WTC11 (cell line): ENCODE results near the gene SH3PXD2A. TPM values are rescaled to one million over a fixed set of nuclear protein-coding genes. Genes with fewer than 3 reads are reported as not detected.

Experiments used
- ATAC-seq: fragments of 200-7000 bp; cut with Tn5 transposase; 2 replicates; pipeline ENCODE4 v1.10.0; 2021; ENCODE audit warnings: mild to moderate bottlenecking, moderate library complexity
- CTCF ChIA-PET: fragments of 300-600 bp; sonication (Branson Sonifier 250); formaldehyde crosslinking; loops from one replicate; lab custom pipeline; 2021; ENCODE audit warnings: antibody characterized with exemption; lab: Charles Lee
- POLR2A ChIA-PET: fragments of 350-600 bp; sonication (Branson Sonifier 250); formaldehyde crosslinking; loops from one replicate; lab custom pipeline; 2021; ENCODE audit warnings: antibody characterized with exemption; lab: Charles Lee
- DNase-seq: peaks from one replicate; pipeline ENCODE4 v3.0.0; 2021; ENCODE audit warnings: low spot score
- H3K27ac Mint-ChIP-seq: 2 replicates; pipeline ENCODE4 v1.8.0; 2021; ENCODE audit warnings: mixed read lengths
- H3K27me3 Mint-ChIP-seq: 2 replicates; pipeline ENCODE4 v1.8.0; 2021; ENCODE audit warnings: low read depth, mild to moderate bottlenecking, moderate library complexity, mixed read lengths
- H3K36me3 Mint-ChIP-seq: 2 replicates; pipeline ENCODE4 v1.8.0; 2021; ENCODE audit warnings: mixed read lengths
- H3K4me1 Mint-ChIP-seq: 2 replicates; pipeline ENCODE4 v1.8.0; 2022; ENCODE audit warnings: mixed read lengths
- H3K4me3 Mint-ChIP-seq: 2 replicates; pipeline ENCODE4 v1.8.0; 2021; ENCODE audit warnings: mild to moderate bottlenecking, moderate library complexity, mixed read lengths
- H3K9me3 Mint-ChIP-seq: 2 replicates; pipeline ENCODE4 v1.8.0; 2021; ENCODE audit warnings: mixed read lengths
- ATF1 ChIP-seq: sonication (generic); formaldehyde crosslinking; IDR thresholded peaks from 2 replicates; pipeline ENCODE4 v1.8.1; 2023; ENCODE audit warnings: mild to moderate bottlenecking, moderate library complexity, missing genetic modification reagents
- CREB1 ChIP-seq: sonication (generic); formaldehyde crosslinking; IDR thresholded peaks from 2 replicates; pipeline ENCODE4 v1.8.0; 2023; ENCODE audit warnings: mild to moderate bottlenecking, missing genetic modification reagents
- CREM ChIP-seq: sonication (generic); formaldehyde crosslinking; IDR thresholded peaks from 2 replicates; pipeline ENCODE4 v1.8.1; 2022; ENCODE audit warnings: mild to moderate bottlenecking, missing genetic modification reagents, moderate library complexity
- ESRRA ChIP-seq: sonication (generic); formaldehyde crosslinking; IDR thresholded peaks from 2 replicates; pipeline ENCODE4 v1.8.1; 2022; ENCODE audit warnings: mild to moderate bottlenecking, missing genetic modification reagents, borderline replicate concordance
- GABPB1 ChIP-seq: sonication (generic); formaldehyde crosslinking; IDR thresholded peaks from 2 replicates; pipeline ENCODE4 v1.8.1; 2023; ENCODE audit warnings: mild to moderate bottlenecking, missing genetic modification reagents
- HMGA2 ChIP-seq: fragments of 250-450 bp; sonication (Bioruptor Pico); IDR thresholded peaks from 2 replicates; pipeline ENCODE4 v1.4.0; 2021; ENCODE audit warnings: mild to moderate bottlenecking, moderate library complexity
- MLX ChIP-seq: sonication (generic); formaldehyde crosslinking; IDR thresholded peaks from 2 replicates; pipeline ENCODE4 v1.8.1; 2023; ENCODE audit warnings: mild to moderate bottlenecking, missing genetic modification reagents, moderate library complexity
- NFATC4 ChIP-seq: fragments of 250-450 bp; sonication (Bioruptor Pico); IDR thresholded peaks from 2 replicates; pipeline ENCODE4 v1.9.0; 2021; ENCODE audit warnings: mild to moderate bottlenecking
- NFE2L1 ChIP-seq: sonication (generic); formaldehyde crosslinking; IDR thresholded peaks from 2 replicates; pipeline ENCODE4 v1.8.1; 2023; ENCODE audit warnings: missing genetic modification reagents
- NR1H2 ChIP-seq: sonication (generic); formaldehyde crosslinking; IDR thresholded peaks from 2 replicates; pipeline ENCODE4 v1.9.0; 2021; ENCODE audit warnings: mild to moderate bottlenecking, moderate library complexity, missing genetic modification reagents
- RELA ChIP-seq: sonication (generic); formaldehyde crosslinking; IDR thresholded peaks from 2 replicates; pipeline ENCODE4 v1.8.1; 2022; ENCODE audit warnings: missing genetic modification reagents, mild to moderate bottlenecking, borderline replicate concordance
- SOX15 ChIP-seq: fragments of 250-450 bp; sonication (Bioruptor Pico); IDR thresholded peaks from 2 replicates; pipeline ENCODE4 v1.9.0; 2021; ENCODE audit warnings: mild to moderate bottlenecking
- USF2 ChIP-seq: sonication (generic); formaldehyde crosslinking; IDR thresholded peaks from 2 replicates; pipeline ENCODE4 v1.8.1; 2023; ENCODE audit warnings: mild to moderate bottlenecking, missing genetic modification reagents, moderate library complexity
- ZNF121 ChIP-seq: sonication (generic); formaldehyde crosslinking; IDR thresholded peaks from 2 replicates; pipeline ENCODE4 v1.8.0; 2023; ENCODE audit warnings: missing genetic modification reagents
- ZNF138 ChIP-seq: sonication (generic); formaldehyde crosslinking; conservative IDR thresholded peaks from 2 replicates; pipeline ENCODE4 v1.8.1; 2022; ENCODE audit warnings: mild to moderate bottlenecking, moderate library complexity, missing genetic modification reagents
- ZNF317 ChIP-seq: sonication (generic); formaldehyde crosslinking; IDR thresholded peaks from 2 replicates; pipeline ENCODE4 v1.8.1; 2023; ENCODE audit warnings: low read depth, mild to moderate bottlenecking, moderate library complexity, missing genetic modification reagents, borderline replicate concordance
- ZNF396 ChIP-seq: fragments of 250-450 bp; sonication (Bioruptor Pico); IDR thresholded peaks from 2 replicates; pipeline ENCODE4 v1.8.0; 2021; ENCODE audit warnings: mild to moderate bottlenecking, moderate library complexity, borderline replicate concordance
- ZNF423 ChIP-seq: fragments of 250-450 bp; sonication (Bioruptor Pico); IDR thresholded peaks from 2 replicates; pipeline ENCODE4 v2.1.2; 2022; ENCODE audit warnings: mild to moderate bottlenecking, moderate library complexity
- total RNA-seq: library from RNA; stranded (reverse); gene quantifications from 3 replicates; pipeline ENCODE4 v1.2.3, GENCODE V29; 2021
- TF ChIP-seq, protein P1 (sequence below): sonication (generic); formaldehyde crosslinking; IDR thresholded peaks from 2 replicates; pipeline ENCODE4 v1.8.0; 2022; ENCODE audit warnings: missing genetic modification reagents
- TF ChIP-seq, protein P2 (sequence below): sonication (generic); formaldehyde crosslinking; IDR thresholded peaks from 2 replicates; pipeline ENCODE4 v1.8.0; 2022; ENCODE audit warnings: mild to moderate bottlenecking, missing genetic modification reagents
- TF ChIP-seq, protein P3 (sequence below): sonication (generic); formaldehyde crosslinking; IDR thresholded peaks from 2 replicates; pipeline ENCODE4 v1.8.0; 2023; ENCODE audit warnings: missing genetic modification reagents, mild to moderate bottlenecking, borderline replicate concordance

SH3PXD2A gene
- total RNA-seq, 1 experiment from 2014 or later, result 15.7 TPM

GRCh38 chr10:103590744-103591291 lies 264.6 kb downstream of the SH3PXD2A start:
- Mint-ChIP-seq H3K36me3 (no peaks in the 10 kb centered on the region), H3K4me1 (peaks cover 5% of the 10 kb centered on the region), H3K27ac (peak overlapping the region; percentile 32; the same call in 1 of the 2 replicates), H3K4me3 (no peak overlapping the region), H3K27me3 (peaks cover 11% of the 10 kb centered on the region), H3K9me3 (peaks cover 6% of the 10 kb centered on the region; the same call in 1 of the 2 replicates)
- DNase-seq, result no peak
- no peak for ATAC-seq
- TF ChIP-seq SOX15 (no peak), ZNF423 (CRISPR knock-in tag) (no peak), ZNF138 (CRISPR knock-in tag) (no peak), USF2 (CRISPR knock-in tag) (no peak), CREB1 (CRISPR knock-in tag) (no peak), GABPB1 (CRISPR knock-in tag) (no peak), NR1H2 (no peak), ATF1 (no peak)
- TF ChIP-seq, protein P1, sequence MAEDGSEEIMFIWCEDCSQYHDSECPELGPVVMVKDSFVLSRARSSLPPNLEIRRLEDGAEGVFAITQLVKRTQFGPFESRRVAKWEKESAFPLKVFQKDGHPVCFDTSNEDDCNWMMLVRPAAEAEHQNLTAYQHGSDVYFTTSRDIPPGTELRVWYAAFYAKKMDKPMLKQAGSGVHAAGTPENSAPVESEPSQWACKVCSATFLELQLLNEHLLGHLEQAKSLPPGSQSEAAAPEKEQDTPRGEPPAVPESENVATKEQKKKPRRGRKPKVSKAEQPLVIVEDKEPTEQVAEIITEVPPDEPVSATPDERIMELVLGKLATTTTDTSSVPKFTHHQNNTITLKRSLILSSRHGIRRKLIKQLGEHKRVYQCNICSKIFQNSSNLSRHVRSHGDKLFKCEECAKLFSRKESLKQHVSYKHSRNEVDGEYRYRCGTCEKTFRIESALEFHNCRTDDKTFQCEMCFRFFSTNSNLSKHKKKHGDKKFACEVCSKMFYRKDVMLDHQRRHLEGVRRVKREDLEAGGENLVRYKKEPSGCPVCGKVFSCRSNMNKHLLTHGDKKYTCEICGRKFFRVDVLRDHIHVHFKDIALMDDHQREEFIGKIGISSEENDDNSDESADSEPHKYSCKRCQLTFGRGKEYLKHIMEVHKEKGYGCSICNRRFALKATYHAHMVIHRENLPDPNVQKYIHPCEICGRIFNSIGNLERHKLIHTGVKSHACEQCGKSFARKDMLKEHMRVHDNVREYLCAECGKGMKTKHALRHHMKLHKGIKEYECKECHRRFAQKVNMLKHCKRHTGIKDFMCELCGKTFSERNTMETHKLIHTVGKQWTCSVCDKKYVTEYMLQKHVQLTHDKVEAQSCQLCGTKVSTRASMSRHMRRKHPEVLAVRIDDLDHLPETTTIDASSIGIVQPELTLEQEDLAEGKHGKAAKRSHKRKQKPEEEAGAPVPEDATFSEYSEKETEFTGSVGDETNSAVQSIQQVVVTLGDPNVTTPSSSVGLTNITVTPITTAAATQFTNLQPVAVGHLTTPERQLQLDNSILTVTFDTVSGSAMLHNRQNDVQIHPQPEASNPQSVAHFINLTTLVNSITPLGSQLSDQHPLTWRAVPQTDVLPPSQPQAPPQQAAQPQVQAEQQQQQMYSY (CRISPR knock-in tag), result no peak
- TF ChIP-seq, protein P2, sequence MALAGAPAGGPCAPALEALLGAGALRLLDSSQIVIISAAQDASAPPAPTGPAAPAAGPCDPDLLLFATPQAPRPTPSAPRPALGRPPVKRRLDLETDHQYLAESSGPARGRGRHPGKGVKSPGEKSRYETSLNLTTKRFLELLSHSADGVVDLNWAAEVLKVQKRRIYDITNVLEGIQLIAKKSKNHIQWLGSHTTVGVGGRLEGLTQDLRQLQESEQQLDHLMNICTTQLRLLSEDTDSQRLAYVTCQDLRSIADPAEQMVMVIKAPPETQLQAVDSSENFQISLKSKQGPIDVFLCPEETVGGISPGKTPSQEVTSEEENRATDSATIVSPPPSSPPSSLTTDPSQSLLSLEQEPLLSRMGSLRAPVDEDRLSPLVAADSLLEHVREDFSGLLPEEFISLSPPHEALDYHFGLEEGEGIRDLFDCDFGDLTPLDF (CRISPR knock-in tag), result no peak
- ChIA-PET CTCF (interaction anchor here (1.5 to 5.3 kb wide), 5 partner anchors 11 to 97 kb away, joined by 4 to 49 read pairs (median 13); partner anchors contain the start of gene NEURL1), POLR2A (no interaction called here)

DNA sequence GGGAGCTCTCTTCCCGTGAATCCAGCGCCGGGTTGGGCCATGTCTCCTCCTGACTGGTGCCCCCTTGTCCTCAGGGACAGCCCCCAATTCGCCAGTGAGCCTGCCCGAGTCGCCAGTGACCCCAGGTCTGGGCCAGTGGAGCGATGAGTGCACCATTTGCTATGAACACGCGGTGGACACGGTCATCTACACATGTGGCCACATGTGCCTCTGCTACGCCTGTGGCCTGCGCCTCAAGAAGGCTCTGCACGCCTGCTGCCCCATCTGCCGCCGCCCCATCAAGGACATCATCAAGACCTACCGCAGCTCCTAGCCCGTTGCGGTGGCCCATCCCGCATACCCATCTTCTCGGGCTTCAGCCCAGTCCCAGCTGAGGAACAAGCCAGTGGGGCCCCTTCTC lies 265.3 kb downstream of the SH3PXD2A start:
- peaks cover under 1% of the 10 kb centered on the region; the same call in 1 of the 2 replicates for H3K4me1 Mint-ChIP-seq
- DNase-seq, result no peak
- H3K9me3 Mint-ChIP-seq, result peaks cover 6% of the 10 kb centered on the region; the same call in 1 of the 2 replicates
- H3K36me3 Mint-ChIP-seq, result no peaks in the 10 kb centered on the region
- no peak overlapping the region for H3K27ac Mint-ChIP-seq
- H3K27me3 Mint-ChIP-seq, result peaks cover 19% of the 10 kb centered on the region
- POLR2A ChIA-PET, result no interaction called here
- no peak overlapping the region for H3K4me3 Mint-ChIP-seq
- CTCF ChIA-PET, result interaction anchor here (0.5 to 5.3 kb wide), 7 partner anchors 9 to 97 kb away, joined by 3 to 49 read pairs (median 7); no protein-coding TSS in a partner anchor
- no peak for ATAC-seq
- TF ChIP-seq, protein P1 (CRISPR knock-in tag), result no peak
- no peak for TF ChIP-seq NFE2L1
- no peak for TF ChIP-seq GABPB1 (CRISPR knock-in tag)
- no peak for TF ChIP-seq CREM (CRISPR knock-in tag)
- no peak for TF ChIP-seq ZNF121
- no peak for TF ChIP-seq ZNF317
- TF ChIP-seq MLX (CRISPR knock-in tag), result no peak
- no peak for TF ChIP-seq ESRRA (CRISPR knock-in tag)
- TF ChIP-seq RELA (CRISPR knock-in tag), result no peak
- TF ChIP-seq NFATC4 (CRISPR knock-in tag), result no peak
- TF ChIP-seq ZNF423 (CRISPR knock-in tag), result no peak
- no peak for TF ChIP-seq HMGA2
- TF ChIP-seq ZNF396 (CRISPR knock-in tag), result no peak
- TF ChIP-seq, protein P3, sequence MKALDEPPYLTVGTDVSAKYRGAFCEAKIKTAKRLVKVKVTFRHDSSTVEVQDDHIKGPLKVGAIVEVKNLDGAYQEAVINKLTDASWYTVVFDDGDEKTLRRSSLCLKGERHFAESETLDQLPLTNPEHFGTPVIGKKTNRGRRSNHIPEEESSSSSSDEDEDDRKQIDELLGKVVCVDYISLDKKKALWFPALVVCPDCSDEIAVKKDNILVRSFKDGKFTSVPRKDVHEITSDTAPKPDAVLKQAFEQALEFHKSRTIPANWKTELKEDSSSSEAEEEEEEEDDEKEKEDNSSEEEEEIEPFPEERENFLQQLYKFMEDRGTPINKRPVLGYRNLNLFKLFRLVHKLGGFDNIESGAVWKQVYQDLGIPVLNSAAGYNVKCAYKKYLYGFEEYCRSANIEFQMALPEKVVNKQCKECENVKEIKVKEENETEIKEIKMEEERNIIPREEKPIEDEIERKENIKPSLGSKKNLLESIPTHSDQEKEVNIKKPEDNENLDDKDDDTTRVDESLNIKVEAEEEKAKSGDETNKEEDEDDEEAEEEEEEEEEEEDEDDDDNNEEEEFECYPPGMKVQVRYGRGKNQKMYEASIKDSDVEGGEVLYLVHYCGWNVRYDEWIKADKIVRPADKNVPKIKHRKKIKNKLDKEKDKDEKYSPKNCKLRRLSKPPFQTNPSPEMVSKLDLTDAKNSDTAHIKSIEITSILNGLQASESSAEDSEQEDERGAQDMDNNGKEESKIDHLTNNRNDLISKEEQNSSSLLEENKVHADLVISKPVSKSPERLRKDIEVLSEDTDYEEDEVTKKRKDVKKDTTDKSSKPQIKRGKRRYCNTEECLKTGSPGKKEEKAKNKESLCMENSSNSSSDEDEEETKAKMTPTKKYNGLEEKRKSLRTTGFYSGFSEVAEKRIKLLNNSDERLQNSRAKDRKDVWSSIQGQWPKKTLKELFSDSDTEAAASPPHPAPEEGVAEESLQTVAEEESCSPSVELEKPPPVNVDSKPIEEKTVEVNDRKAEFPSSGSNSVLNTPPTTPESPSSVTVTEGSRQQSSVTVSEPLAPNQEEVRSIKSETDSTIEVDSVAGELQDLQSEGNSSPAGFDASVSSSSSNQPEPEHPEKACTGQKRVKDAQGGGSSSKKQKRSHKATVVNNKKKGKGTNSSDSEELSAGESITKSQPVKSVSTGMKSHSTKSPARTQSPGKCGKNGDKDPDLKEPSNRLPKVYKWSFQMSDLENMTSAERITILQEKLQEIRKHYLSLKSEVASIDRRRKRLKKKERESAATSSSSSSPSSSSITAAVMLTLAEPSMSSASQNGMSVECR, result no peak
